Activated naive CD4-positive, alpha-beta T cell (primary cell): ENCODE data around the gene REX1BD.
A peak's percentile ranks its signal among the peaks of the same experiment; 100 is the strongest.
"Not testable (repeated sequence)": the region's sequence is repeated elsewhere in the genome, so short reads cannot be mapped to it uniquely, and the experiment has no call there.

ENCODE experiments used
- DNase-seq, 4 experiments: peaks; one replicate each; lab custom pipeline; 2025; lab: John Stamatoyannopoulos, UW

Gene REX1BD

GRCh38 chr19:18588611-18589379, at the start of gene REX1BD:
TSS of gene REX1BD (plus strand) at chr19:18588798. CDS start at chr19:18588802, 4 bp downstream.
- peak; percentile 70 to 88 (median 76) for DNase-seq

- DNase-seq: no peak
Observed at GRCh38 chr19:18539372-18539771, 49.2 kb upstream of the REX1BD start.

GRCh38 chr19:18540200-18540599, 48.4 kb upstream of the REX1BD start:
- not testable (repeated sequence) for DNase-seq

- DNase-seq: no peak
Observed at GRCh38 chr19:18541258-18541991, 47.2 kb upstream of the REX1BD start.

DNA sequence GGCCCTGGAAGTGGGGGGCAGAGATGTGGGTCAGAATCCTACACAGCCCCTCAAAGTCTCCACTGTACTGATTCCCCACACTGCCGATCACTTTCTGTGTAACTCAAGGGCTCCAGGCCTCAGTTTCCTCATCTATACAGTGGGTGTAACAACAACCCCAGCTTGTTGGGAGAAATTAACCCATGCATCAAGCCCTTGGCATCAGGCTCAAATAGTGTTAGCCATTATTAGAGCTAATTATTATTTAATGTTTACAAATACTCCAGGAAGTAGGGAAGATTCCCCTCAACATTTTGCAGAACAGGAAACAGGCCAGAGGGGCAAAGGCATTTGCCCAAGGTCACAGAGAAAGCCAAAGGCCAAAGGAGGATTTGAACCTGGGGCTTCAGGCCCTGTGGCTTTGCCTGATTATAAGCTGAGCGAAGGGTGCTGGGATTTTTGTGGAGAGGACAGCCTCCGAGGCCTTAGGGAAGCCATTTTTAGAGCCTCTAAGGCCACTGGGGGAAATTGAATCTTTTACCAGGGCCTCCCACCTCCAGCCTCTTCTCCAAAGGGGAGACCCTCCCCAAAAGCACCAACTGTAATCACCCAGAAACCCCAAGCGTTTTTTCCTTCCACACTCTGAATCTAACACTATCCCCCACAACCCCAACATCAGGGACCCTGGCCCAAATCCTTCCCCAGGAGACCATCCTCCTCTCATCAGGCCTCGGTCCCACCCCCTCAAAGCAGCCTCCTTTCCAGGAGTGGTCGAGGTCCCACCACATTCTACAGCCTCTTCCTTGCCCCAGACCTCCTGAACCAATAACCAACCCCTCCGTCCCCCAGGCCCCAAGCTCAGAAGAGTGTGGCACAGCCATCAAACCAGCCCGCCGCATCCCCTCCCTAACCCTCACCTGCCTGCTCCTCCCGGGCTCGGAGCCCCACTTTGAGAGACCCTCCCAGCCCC, 46.3 kb upstream of the REX1BD start:
- DNase-seq: no peak

DNA sequence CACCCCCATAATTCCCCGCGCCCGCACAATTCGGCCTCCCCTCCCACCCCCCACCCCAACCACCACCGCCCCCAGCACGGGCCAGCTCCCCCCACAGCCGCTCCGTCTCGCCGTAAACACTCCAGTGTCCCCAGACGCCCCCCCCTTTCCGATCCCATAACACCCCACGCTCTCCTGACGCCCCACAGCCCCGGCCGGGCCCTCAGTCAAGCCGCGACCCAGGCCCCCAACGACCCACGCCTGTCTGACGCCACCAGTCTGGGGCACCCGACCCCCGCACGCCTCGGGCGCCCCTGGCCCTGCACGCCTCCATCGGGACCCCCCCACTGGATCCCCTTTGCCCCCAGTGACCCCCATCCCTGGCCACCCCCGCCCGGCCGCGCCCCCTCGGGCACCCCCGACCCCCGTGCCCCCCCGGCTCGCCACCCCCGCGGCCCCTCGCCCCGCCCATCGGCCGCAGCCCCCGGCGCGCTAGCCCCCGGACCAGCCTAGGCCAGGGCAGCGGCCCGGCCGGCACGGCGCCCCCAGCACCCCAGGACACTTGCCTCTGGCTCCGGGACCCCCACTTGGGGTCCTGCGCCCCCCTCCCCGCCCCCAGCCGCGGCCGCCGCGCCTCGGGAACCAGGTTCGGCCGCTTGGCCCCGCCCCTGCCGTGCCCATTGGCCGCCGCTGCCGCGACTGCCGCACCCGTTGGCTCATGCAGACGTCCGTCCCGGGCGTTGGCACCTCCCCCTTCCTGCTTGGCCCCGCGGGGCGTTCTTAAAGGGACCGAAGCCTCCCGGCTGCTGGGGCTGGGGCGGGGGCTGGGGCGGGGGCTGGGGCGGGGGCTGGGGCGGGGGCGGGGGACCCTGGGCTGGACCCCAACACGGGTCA, 45.4 kb upstream of the REX1BD start, which contains the start of gene FKBP8:
TSS of gene FKBP8 (minus strand) at position 633 of the 873 bp plus-strand sequence. CDS start 1,603 bp downstream, outside the sequence.
- DNase-seq: peak; percentile 69 to 96 (median 90)

GRCh38 chr19:18543814-18544475, 44.7 kb upstream of the REX1BD start:
- DNase-seq: peak in 1 of 4 experiments; percentile 47

DNA sequence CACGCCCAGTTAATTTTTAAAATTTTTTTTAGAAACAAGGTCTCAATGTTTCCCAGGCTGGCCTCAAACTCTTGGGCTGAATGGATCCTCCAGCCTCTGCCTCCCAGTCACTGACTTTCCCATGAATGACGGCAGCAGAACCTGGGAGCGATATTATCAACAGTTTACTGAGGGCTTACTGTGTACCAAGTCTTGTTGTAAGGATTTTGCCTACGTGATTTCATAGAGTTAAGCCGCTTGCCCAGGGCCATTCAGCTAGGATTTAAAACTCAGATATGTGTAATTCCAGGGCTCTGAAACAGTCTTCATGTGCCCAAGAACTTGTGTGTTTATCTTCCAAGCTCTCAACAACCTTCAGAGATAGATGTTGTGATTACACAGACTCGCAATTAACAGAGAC, 37.0 kb upstream of the REX1BD start:
- no peak for DNase-seq

DNA sequence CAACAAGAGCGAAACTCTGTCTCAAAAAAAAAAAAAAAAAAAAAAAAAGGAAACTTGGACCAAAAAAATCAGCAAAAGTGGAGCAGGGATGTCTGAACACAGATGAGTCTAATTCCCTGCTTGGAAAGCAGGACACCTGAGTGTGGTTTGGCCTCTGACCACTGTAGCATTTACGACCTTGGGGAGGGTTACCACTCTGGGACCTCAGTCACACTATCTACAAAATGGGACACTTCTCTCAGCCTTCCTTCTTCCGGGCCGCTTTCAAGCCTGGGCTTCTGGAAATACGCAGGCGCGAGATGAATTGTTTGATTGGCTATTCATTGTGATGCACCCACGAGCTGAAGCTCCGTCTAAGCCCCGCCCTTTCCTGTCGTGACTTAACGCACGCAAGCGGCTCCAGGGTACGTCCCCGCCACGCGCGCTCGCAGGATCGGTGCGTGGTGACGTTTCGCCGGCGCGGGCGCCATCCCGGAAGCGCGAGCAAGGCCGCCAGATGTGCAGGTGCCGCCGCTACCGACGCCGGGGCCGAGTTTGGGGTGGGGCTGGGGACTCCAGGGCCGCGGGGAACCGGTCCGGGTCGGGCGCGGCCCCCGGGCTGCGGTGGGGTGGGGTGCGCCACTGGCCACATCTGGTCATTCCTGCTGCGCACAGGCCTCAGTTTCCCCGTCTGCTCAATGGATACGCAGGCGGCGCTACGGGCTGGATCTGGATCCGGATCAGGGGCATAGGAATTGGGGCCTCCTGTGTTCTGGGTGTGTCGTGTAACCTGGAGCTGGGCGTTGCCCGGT, 31.0 kb upstream of the REX1BD start, which contains the start of gene KXD1:
TSS of gene KXD1 (plus strand) at position 460 of the 791 bp plus-strand sequence. CDS start 4,187 bp downstream, outside the sequence.
- DNase-seq: peak; percentile 85 to 95 (median 90)

- no peak for DNase-seq
Observed at GRCh38 chr19:18558202-18558555, 30.4 kb upstream of the REX1BD start.

GRCh38 chr19:18558604-18559003, 30.0 kb upstream of the REX1BD start:
- no peak for DNase-seq

DNA sequence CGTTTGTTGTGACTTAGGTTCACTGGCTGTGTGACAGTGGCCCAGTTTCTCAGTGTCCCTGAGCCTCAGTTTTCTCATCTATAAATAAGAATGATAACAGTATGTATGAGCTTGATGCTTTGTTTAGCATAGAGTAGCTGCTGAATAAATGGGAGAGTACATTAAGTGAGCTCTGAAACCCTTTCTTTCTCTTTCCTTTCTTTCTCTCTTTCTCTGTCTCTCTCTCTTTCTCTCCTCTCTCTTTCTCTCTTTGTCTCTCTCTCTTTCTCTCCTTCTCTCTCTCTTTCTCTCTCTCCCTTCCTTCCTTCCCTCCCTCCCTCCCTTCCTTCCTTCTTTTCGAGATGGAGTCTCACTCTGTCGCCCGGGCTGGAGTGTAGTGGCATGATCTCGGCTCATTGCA, 28.9 kb upstream of the REX1BD start:
- DNase-seq: no peak

GRCh38 chr19:18562086-18562485, 26.5 kb upstream of the REX1BD start:
- no peak for DNase-seq

DNA sequence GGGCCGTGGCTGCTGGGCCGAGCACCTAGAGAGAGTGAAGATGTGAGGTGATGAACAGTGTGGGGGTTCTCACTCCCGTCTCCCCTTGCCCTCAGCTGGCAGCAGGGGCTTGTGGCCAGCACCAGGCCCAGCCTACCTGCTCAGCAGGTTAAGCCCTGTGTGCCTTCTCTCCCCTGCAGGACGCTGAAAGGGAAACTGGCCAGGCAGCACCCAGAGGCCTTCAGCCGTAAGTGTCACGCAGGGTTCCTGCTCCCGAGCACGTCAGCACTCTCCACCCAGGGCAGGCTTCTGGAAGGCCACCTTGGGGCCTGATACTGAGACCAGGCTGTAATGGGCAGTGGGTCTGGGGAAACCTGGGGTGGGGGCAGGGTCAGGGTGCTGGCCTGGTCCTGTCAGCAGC, 21.6 kb upstream of the REX1BD start:
- no peak for DNase-seq

GRCh38 chr19:18568367-18568766, 20.2 kb upstream of the REX1BD start:
- no peak for DNase-seq

GRCh38 chr19:18571564-18572344, 16.8 kb upstream of the REX1BD start, which contains the start of gene UBA52:
TSS of gene UBA52 (plus strand) at chr19:18571857. CDS start at chr19:18573301, 1,444 bp downstream.
- peak; percentile 96 to 98 (median 98) for DNase-seq

DNA sequence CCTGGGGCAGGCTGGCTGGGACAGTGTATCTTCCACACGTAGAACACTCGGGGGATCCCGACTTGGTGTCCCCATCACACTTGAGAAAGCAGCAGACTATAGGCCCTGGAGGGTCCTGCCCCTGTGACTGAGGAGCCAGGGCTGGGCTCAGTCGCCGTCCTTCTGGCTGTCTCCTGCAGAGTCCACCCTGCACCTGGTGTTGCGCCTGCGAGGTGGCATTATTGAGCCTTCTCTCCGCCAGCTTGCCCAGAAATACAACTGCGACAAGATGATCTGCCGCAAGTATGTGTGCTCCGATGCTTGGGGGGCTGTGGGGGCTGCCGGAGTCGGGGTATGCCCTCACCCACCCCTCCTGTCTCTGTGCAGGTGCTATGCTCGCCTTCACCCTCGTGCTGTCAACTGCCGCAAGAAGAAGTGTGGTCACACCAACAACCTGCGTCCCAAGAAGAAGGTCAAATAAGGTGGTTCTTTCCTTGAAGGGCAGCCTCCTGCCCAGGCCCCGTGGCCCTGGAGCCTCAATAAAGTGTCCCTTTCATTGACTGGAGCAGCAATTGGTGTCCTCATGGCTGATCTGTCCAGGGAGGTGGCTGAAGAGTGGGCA, 13.8 kb upstream of the REX1BD start:
- DNase-seq: no peak

- DNase-seq: no peak
Observed at GRCh38 chr19:18576383-18576782, 12.2 kb upstream of the REX1BD start.
